ENCODE results near the gene FMNL2. TPM values are rescaled to one million over a fixed set of nuclear protein-coding genes. Genes with fewer than 3 reads are reported as not detected.

Gene FMNL2
- total and polyA plus RNA-seq, 4 donors: 1.5 to 9.3 (median 5.1) TPM

- Histone ChIP-seq H3K27ac (ENCODE audit: low read depth in 1 of 2, low read length in 2 of 2) (no peak overlapping the region), H3K4me1 (ENCODE audit: control insufficient read depth in 4 of 4, insufficient read depth in 4 of 4, low read length in 3 of 4) (no peaks in the 10 kb centered on the region), H3K4me3 (ENCODE audit: low read depth in 1 of 3, low read length in 3 of 3) (no peak overlapping the region), H3K9me3 (ENCODE audit: control insufficient read depth in 4 of 4, low read length in 3 of 4) (no peaks in the 10 kb centered on the region), H3K9ac (ENCODE audit: low read depth in 1 of 2, low read length in 2 of 2) (no peak overlapping the region), H3K36me3 (ENCODE audit: control insufficient read depth in 4 of 4, insufficient read depth in 3 of 4, low read depth in 1 of 4, low read length in 3 of 4) (no peaks in the 10 kb centered on the region), H3K27me3 (ENCODE audit: control insufficient read depth in 4 of 4, insufficient read depth in 4 of 4, low read length in 3 of 4) (no peaks in the 10 kb centered on the region)
- no peak for TF ChIP-seq MAX (IDR thresholded peaks at IDR 0.05)
- no peak for TF ChIP-seq RXRA (IDR thresholded peaks at IDR 0.05)
- TF ChIP-seq NR2F2 (IDR thresholded peaks at IDR 0.05): no peak
- no peak for DNase-seq (ENCODE audit: low spot score)
These were observed 42.0 kb upstream of the FMNL2 start for GRCh38 chr2:152292991-152293390.

GRCh38 chr2:152297715-152298114, 37.3 kb upstream of the FMNL2 start:
- Histone ChIP-seq H3K27ac (ENCODE audit: low read depth in 1 of 2, low read length in 2 of 2) (no peak overlapping the region), H3K4me3 (ENCODE audit: low read depth in 1 of 3, low read length in 3 of 3) (no peak overlapping the region), H3K36me3 (ENCODE audit: control insufficient read depth in 4 of 4, insufficient read depth in 3 of 4, low read depth in 1 of 4, low read length in 3 of 4) (no peaks in the 10 kb centered on the region), H3K27me3 (ENCODE audit: control insufficient read depth in 4 of 4, insufficient read depth in 4 of 4, low read length in 3 of 4) (no peaks in the 10 kb centered on the region), H3K4me1 (ENCODE audit: control insufficient read depth in 4 of 4, insufficient read depth in 4 of 4, low read length in 3 of 4) (no peaks in the 10 kb centered on the region), H3K9me3 (ENCODE audit: control insufficient read depth in 4 of 4, low read length in 3 of 4) (no peaks in the 10 kb centered on the region), H3K9ac (ENCODE audit: low read depth in 1 of 2, low read length in 2 of 2) (no peak overlapping the region)
- TF ChIP-seq FOXA1 (IDR thresholded peaks at IDR 0.05) (no peak), NR2F2 (IDR thresholded peaks at IDR 0.05) (no peak), JUND (IDR thresholded peaks at IDR 0.05) (no peak), TAF1 (conservative IDR thresholded peaks at IDR 0.05) (no peak), FOXA2 (IDR thresholded peaks at IDR 0.05) (no peak), RXRA (IDR thresholded peaks at IDR 0.05) (no peak), ZBTB33 (IDR thresholded peaks at IDR 0.05) (no peak), HNF4A (conservative IDR thresholded peaks at IDR 0.05) (no peak), CTCF (IDR thresholded peaks at IDR 0.05; ENCODE audit: low read depth, low read length, missing input control) (no peak), GABPA (IDR thresholded peaks at IDR 0.05 in 1 of 2, conservative IDR thresholded peaks at IDR 0.05 in 1 of 2) (no peak)
- no peak for DNase-seq (ENCODE audit: low spot score)
- WGBS: 92% methylated on average over 2 of the region's 2 CpGs

- no peak overlapping the region for H3K27ac ChIP-seq (ENCODE audit: low read depth in 1 of 2, low read length in 2 of 2)
- H3K4me3 ChIP-seq (ENCODE audit: low read depth in 1 of 3, low read length in 3 of 3): no peak overlapping the region
- no peak for DNase-seq (ENCODE audit: low spot score)
- H3K9me3 ChIP-seq (ENCODE audit: control insufficient read depth in 4 of 4, low read length in 3 of 4): no peaks in the 10 kb centered on the region
- no peaks in the 10 kb centered on the region for H3K36me3 ChIP-seq (ENCODE audit: control insufficient read depth in 4 of 4, insufficient read depth in 3 of 4, low read depth in 1 of 4, low read length in 3 of 4)
- H3K4me1 ChIP-seq (ENCODE audit: control insufficient read depth in 4 of 4, insufficient read depth in 4 of 4, low read length in 3 of 4): no peaks in the 10 kb centered on the region
- H3K9ac ChIP-seq (ENCODE audit: low read depth in 1 of 2, low read length in 2 of 2): no peak overlapping the region
- no peak for TF ChIP-seq ZBTB33 (IDR thresholded peaks at IDR 0.05)
- TF ChIP-seq YY1 (IDR thresholded peaks at IDR 0.05): no peak
- TF ChIP-seq RXRA (IDR thresholded peaks at IDR 0.05): no peak
- TF ChIP-seq FOXA2 (IDR thresholded peaks at IDR 0.05): no peak
- no peak for TF ChIP-seq NR2F2 (IDR thresholded peaks at IDR 0.05)
- TF ChIP-seq HNF4A (conservative IDR thresholded peaks at IDR 0.05): no peak
- WGBS: 86% methylated on average over 1 of the region's 1 CpG
- no peaks in the 10 kb centered on the region for H3K27me3 ChIP-seq (ENCODE audit: control insufficient read depth in 4 of 4, insufficient read depth in 4 of 4, low read length in 3 of 4)
These were observed 36.2 kb upstream of the FMNL2 start for GRCh38 chr2:152298754-152299153.
